Activated T-helper 1 cell treated with anti-CD3 and anti-CD28 coated beads, Interleukin-2, amount 50 U/mL, for 16 hours (primary cell): ENCODE measurements around the gene MEF2C.

Experiments
- DNase-seq, 2 donors: peaks; one replicate each; pipeline ENCODE4 v3.0.0-alpha.2; 2020; ENCODE audit warnings: low read depth in 1 of 2, low spot score in 1 of 2

MEF2C gene

GRCh38 chr5:88830567-88830966 lies 52.4 kb downstream of the MEF2C start:
- DNase-seq = no peak

DNA sequence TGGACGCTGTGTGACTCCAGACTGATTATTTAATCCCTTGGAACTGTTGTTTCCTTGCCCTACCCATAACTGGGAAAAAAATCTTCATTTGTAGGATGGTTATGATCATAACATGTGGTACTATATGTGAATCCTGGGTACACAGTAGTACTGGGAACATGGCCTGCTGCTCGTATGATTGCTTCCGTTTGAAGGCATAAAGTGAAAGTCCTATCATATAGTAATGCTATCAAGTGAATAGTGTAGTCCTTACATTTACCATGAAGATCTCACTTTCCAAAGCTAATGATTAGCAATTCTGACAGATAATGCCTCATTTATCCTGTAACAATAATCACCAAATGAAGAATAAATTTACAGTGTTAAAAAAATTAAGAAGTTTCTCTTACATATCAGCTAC lies 53.2 kb downstream of the MEF2C start:
- no peak for DNase-seq

DNA sequence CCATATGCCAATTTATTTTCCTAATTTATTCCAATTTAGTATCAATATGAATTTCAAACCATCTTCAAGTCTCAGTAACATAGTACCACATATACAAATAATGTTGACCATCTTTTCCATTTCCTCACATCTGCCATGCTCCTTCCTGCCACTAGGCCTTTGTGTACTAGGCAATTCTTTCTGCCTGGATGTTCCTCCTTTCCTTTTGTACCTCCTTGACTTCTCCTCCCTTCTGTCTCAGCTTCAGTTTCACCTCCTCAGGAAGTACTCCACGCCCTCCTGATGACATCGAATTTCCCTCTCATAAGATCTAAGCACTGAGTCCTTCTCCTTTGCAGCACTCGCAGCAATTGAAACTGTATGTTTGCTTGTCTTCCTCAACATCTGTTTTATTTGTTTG lies 53.9 kb downstream of the MEF2C start:
- DNase-seq = no peak

DNA sequence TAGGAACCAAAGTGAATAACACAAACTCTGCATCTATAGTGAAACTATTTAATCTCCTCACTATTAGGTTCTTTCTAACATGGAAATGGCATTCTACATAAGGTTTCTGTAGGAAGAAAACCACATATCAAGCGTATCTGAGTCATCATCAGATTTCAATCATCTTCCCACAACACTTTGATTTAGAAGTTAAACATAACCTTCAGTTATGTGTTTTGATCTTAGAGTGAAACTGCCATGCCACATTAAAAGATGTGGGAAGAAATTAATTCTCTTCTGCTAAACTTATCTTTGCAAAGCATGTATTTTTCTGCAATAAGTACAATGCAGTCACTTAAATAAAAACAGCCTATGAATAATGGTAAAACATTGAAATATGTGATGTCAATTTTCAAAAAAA lies 55.0 kb downstream of the MEF2C start:
- DNase-seq = no peak

- DNase-seq = no peak
These were observed 56.1 kb downstream of the MEF2C start for GRCh38 chr5:88826646-88827585.

GRCh38 chr5:88825584-88826315 lies 57.2 kb downstream of the MEF2C start:
- DNase-seq = no peak

GRCh38 chr5:88824892-88825583 lies 57.9 kb downstream of the MEF2C start:
- DNase-seq = no peak

DNA sequence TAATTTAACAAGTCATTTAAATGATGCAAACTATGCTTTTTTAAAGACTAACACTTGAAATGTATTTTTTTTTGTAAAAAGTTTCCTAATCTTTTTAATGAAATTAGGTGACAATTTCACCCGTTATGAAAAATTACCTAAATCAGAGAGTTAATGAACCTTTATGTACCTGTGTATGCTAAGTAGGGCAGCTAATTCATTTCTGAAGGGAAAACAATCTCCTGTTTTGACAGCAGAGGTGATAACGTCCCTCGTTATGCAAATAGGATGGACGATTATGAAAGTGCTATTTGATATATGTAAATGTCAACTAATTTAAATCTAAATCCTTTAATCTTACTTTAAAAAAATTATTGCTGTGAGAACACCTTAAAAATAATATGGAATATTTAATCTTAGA lies 58.8 kb downstream of the MEF2C start:
- no peak for DNase-seq

DNA sequence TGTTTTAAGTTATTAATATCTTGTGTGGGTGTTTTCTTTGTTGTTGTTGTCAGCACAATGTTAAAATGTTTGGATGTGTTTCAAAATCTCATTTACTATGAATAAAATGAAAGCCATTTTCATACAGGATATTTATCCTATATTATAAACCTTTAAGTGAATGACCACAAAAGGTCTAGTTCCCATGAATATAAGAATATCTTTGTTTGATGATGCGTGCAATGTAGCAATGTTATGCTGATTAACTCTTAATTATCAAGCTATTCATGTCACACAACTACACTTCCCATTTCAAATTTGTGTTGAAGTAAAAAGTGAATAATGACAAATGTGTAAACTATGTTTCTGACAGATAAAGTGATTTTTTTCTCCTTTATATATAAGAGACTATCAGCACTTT lies 59.8 kb downstream of the MEF2C start:
- no peak for DNase-seq

DNA sequence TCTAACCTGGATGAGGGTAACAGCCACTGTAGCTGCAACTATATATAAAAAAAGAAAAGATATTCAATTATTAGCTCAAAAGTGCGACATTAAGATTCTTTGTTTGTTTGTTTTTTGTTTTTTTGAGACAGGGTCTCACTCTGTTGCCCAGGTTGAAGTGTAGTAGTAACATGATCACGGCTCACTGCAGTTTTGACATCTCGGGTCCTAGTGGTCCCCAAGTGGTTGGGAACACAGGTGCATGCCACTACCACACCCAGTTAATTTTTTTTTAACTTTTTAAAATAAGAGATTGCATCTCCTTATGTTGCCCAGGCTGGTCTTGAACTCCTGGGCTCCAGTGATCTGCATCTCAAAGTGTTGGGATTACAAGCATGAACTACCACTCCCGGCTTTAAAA lies 61.8 kb downstream of the MEF2C start:
- no peak for DNase-seq

DNA sequence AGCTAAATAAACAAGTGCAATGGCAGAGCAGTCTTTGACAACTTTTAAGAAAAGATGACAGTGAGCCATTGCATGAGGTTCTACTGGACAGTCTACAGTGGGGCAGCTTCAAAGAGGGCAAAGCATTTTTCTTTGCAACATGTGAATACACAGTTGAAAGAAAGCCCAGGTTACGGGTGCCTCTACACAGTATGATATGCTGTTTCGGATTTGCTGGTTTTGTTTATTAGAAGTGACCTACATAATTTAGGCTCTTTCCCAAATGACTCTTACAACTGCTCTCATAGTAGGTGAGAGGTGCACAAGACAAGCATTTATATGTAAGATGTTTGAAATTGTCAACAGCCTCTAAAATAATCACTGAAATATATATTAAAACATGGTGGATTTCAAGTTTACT lies 62.4 kb downstream of the MEF2C start:
- no peak for DNase-seq

DNA sequence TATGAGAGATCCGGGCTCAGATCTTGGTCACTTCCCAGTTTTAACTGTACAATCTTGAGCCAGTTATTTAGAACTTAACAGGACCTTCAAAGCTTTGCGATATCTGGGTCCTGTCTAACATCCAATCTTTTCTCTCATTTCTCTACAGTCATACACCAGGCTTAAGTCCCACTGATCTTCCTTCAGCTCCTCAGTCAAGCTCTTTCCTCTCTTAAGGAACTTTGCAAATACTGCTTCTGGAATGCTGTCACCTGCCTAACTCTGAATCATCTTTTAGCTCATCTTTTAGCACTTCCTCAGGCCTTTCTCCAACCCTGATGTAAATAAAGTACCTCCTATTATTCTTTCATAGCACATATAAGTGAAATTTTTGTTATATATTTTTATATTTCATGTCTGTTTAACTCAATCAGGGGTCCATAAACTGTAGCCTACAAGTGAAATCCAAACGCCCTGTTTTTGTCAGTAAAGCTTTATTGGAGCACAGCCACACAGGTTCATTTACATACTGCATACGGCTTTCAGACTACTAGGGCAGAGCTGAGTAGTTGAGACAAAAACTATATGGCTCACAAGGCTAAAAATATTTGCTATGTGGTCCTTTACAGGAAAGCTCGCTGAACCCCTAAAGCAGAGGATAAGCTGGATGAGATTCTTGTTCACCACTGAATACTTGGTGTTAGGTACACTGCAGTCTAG lies 63.5 kb downstream of the MEF2C start:
- DNase-seq = no peak

GRCh38 chr5:88818296-88818695 lies 64.7 kb downstream of the MEF2C start:
- no peak for DNase-seq

GRCh38 chr5:88816195-88816594 lies 66.8 kb downstream of the MEF2C start:
- no peak for DNase-seq

- no peak for DNase-seq
These were observed 67.8 kb downstream of the MEF2C start for GRCh38 chr5:88815050-88815789.

- no peak for DNase-seq
These were observed 69.0 kb downstream of the MEF2C start for GRCh38 chr5:88813805-88814575.

DNA sequence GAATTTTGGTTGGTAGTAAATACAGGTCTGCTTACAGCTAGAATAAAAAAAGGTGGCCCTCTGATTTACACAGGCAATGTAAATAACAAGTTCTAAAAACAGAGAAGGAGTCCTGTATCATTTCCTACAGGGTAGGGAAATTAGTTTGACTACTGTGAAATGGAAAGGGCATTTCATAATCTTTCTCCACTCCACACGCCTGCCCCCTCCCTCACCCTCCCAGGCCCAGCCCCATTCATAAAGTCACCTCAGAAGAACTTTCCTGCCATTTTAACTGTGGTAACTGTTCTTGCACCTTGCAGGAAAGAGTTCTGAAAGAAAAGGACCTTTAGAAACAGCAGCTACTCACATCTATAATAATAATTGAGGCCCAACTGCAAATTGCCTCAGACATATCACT lies 69.7 kb downstream of the MEF2C start:
- DNase-seq = no peak

DNA sequence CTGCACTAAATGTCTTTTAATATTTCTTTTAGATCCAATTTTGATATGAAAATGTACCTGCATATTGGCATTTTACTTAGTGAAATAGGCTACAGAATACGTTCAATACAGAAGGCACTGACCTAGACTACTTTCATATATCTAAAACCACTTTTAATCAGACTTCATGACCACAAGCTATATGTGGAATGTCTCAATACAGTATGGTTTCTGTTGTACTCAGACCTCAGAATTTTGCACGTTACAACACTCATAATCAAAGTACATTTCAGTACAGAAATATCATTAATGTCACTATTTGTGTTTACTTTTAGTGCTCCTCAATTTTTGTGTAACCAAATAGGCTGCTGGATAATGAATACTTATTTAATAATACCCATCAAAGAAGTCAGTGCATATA lies 74.8 kb downstream of the MEF2C start:
- DNase-seq = no peak

- no peak for DNase-seq
These were observed 75.7 kb downstream of the MEF2C start for GRCh38 chr5:88807327-88807726.

DNA sequence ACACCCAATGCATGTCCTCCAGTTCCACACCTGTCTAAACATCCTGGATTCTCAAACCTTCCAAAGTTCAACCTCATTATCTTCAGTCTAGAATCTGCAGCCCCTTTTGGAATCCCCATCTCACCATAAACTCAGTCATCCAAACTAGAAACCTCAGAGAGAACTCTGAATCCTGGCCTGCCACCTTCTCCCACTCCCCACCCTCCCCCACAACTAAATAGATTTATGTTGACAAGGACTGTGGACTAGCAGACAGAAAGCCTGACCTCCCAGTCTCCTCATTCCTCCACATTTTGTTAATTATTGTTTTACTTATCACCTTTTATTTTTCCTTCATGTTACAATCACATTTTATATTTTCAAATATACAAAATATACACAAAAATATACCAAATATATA lies 76.6 kb downstream of the MEF2C start:
- no peak for DNase-seq
